Stimulated activated CD4-positive, alpha-beta T cell treated with anti-CD3 and anti-CD28 coated beads, Interleukin-1b, Interleukin-23, amount 100 ng/mL, for 48 hours (primary cell): Measurements from ENCODE around the gene AFF2.

Source experiments
- DNase-seq: peaks from one replicate; pipeline ENCODE4 v3.0.0-alpha.2; 2020

AFF2 gene

DNA sequence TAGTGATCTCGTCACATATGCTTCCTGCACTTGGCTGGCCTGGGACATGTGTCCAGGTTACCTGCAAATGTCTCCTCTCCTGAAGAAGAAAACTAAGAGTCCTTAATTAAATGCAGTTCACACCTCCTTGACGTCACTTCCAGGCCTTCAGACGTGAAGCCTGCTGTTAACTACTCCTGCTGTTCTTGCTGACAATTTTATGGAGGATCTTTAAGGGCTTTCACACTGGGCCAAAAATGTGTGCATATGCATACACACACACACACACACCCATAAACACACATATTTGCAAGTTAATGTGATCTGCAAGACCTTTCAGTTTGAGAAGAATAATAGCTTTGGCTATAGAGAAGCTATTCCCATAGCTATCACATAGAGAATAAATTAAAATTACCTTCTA lies 267.9 kb downstream of the AFF2 start:
- DNase-seq = no peak

DNA sequence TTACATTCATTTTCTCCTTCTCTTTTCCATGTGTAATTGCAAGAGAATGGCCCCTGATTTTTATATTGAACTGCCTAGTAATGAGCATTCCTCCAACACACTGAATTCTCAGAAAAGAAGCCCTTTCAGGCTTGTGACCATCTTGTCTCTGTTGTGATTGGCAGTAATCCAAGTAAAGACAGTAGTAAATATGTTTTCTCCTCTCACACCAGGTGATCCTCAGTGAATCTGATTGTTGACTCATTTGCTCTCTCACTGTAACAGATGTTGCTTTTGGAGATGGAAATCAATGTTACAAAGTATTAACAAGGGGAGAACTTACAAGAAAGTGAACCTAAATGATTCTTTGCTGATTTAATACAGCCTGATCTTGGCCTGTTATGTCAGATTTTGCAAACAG lies 271.0 kb downstream of the AFF2 start:
- DNase-seq = no peak

DNA sequence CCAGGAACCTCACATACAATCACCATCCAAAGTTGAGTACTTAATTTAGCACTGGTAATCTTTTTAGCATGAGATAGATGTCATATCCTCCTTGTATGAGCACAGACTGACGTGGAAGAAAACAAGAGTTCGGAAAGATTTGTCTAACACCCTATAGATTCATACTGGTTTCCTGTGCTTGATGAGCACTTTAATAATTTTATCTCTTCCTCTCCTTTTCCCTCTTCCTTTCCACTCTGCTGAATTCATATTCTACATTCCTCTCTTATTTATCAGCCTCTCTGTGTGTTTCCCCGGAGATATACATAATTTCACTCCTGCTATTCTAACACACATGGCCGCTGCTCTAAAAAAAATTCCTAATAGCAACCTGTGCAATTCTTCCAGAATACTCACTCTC lies 273.9 kb downstream of the AFF2 start:
- no peak for DNase-seq

DNA sequence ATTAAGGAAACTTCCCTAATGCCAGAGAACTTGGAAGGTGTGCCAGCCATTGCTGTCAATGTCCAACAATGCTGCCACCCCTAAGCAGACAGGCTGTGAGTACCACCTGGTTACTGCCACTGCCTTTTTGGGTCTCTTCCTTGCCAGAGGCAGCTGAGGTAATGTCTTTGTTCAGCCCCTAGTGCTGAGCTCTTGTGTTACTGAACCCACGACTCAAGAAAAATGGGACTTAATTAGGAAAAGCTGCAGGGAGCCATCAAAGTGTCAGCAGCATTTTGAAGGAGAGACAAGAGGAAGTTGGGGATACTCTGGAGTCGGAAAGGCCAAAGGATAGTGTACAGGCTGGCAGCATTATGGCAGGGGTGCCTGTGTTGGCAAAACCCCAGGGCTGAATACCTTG lies 283.7 kb downstream of the AFF2 start:
- DNase-seq = no peak

DNA sequence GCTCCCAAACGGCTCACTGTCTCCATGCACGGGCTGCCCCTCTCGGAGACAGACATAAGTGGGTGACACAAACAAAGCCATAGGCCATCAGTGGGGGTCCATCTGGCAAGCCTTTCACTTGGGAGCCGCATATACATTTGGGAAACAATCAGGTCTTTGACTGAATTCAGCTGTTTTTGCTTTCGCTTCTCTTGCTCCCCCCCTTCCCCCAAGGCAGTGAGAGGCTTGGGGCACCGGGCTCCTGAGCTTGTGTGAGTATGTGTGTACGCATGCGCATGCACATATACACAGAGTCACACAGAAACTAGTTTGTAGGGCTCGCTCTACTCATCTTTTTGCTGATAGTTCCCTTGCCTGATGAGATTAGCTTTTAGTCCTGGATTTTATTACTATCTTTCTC lies 284.4 kb downstream of the AFF2 start:
- DNase-seq = no peak

DNA sequence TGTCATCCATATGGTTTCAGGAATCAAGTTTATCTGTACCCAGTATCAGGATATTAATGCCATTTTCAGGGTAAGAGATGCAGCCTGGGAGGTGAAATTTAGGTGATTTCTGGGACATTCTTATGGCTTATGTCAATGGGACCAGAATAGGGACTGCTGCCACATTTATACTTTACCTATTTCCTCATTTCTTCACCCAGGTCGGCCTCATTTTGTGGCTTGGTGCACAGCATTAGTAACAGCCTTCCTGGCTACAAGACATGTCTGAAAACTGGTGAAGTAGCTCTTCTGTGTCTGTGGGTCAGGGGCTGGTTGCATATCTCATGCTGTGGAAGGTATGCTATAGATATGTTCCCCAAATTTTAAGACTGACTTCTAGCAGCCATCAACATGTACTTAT lies 284.8 kb downstream of the AFF2 start:
- no peak for DNase-seq

DNA sequence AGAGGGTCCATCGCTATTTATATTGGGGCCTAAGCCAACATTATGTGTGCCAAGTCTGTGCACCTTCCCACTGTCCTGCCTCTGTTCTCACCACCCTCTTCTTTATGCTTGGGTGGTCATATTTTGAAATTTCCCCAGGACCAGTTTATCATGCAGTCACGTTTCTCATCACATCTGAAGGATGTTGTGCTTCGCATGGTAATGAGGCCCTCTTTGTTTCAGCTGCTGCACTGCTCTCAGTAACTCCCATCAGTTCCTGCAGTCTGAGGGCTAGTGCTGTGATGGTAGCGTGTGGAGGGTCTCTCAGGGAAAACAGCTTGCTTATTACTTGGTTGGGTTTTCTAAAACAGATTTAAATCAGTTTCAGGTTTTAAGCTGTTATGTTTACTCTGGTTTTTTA lies 288.0 kb downstream of the AFF2 start:
- no peak for DNase-seq

DNA sequence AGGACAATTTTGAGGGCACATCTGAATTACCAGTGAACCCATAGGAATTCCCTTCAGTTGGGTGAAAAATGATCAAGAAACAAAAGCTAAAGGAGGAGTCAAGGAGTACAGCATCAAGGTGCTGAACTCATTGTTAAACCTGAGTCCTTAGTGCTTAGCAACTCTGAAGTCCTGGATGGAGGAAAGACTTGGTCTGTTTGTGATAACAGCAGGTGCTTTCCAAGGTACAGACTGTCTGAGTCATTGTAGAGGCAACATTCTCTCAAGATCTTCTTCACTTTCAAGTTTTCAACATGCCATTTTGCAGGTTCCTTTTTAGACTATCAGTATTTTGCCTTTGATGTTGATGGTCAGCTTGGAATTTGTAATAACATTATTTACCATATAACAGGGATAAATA lies 293.9 kb downstream of the AFF2 start:
- no peak for DNase-seq

DNA sequence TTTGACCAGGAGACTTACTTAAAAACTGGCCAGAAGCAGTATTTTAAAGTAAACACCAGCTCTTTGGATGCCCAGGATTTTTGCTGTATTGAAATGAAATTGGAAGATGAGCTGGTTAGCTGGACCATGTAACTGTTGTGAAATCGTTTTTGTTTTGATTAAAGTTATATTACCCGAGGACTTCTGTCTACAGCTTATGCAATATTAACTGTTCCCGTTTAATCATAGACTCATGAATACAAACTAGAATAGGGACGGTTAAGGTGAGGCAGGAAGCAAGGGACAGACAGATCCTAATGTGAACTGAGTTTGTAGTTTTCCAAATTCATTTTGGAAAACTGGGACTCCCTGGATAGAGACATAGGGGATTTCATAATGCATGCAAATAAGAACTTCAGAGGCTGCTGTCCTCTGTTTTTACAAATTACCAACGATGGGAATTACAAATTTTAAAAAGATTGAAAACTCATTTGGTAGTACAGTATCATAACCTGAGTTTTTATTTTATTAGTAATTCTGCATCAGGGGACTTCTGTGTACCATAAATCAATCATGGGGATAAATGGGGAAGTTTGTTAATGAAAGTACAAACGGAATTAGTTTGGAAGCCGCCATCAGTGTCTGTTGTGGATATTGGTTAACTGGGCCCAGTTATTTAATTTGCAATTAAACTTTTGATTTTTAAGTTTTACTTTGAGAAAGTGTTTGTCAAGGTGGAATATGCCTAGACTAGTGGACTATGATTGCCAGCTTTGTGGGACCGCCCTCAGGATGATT lies 304.4 kb downstream of the AFF2 start:
- no peak for DNase-seq

DNA sequence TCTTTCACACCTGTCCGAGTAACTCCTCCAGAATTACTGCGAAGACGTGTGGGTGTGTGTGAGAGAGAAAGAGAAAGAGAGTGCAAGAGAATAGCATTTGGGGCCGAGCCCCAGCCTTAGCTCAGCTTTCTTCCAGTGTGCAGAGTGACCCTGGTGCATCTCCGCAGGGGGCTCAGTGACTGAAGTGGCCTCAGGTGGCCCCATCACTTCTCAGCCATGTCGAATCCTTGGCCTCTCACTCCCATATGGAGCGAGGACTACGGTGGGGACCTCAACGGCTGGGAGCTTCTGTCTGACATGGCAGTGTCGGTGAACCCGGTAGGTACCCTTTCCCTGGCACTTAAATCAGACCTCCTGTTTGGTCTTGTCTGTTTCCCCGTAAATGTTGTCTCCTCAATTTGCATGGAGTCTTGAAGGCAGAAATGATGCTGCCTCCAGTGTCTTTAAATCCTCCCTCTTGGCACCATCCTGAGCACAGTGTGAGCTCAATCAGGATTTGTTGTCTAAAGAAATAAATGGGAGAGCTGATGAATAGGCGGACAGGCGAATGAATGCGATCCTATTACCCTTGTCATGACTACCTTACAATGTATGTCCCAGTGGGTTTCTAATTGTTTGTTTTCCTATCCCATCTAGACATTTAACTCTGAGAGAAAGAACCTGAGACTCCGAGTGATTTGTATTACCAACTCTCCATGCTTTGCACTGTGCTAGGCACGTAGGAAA lies 305.9 kb downstream of the AFF2 start:
- DNase-seq = no peak

DNA sequence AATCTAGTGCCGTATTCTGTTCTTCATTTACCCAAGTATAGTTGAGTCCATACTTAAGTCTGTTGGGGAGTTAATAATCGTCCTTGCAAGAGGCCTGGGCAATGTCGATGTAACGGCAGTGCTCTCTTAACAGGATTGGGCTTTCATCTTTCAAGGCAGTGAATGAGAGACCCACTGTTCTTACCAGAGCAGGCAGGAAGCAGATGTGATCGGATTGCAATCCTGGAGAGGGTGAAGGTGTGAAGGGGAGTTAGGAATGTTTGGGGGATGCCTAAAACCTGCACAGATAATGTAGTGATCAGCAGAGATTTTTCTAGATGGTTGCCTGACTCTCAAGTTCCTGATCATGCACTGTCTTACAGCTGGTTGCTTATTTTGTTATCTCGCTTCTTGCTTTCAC lies 308.4 kb downstream of the AFF2 start:
- DNase-seq = no peak

DNA sequence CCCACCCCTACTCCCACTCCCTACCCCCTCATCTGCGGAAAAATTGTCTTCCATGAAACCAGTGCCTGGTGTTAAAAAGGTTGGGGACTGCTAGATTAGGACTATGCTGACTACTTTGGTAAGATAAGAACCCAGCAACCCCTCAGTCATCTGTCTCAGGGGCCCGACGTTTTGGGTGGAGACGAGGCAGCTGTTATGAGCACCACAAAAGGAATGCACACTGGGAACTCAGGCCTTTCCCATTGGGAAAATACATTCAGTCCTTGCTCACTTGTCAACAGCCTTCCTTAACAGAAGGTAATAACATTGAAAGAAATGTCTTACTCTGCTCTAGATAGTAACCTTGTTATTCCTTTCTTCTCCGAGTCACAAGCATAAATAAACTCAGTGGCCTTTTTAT lies 310.8 kb downstream of the AFF2 start:
- no peak for DNase-seq

DNA sequence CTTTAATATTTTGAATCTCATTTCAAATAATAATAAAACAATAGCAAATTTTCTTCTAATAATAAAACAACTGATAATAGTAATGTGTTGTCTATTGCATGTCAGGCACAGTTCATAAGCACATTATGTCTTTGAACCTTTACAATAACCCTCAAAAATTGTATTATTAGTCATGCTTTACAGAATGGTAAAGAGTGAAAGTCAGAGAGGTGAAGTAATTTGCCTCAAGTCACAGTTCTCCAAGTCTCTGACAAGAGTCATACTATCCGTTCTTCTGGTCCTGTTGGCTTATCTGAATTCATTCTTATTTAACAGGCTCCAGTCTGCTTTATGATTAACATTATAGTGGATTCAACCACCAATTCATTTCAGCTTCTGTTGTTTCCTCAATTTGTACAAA lies 313.0 kb downstream of the AFF2 start:
- no peak for DNase-seq

DNA sequence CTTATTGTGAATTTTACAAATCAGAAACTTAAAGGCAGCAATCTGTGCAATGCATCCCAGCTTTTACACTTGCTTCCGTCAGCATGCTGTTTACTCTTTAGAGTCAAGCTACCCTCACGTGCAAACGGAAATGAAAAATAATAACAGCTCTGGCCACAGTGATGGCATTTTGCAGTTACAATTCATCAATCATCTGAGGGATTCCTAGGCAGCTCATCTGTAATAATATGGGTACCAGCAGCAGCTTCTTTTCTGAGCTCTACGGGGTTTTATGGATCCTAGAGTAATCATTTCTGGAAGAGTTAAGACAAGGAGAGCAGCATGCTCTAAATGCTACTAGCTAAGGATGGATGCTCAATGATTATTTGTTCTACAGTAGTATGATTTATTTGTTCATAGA lies 313.6 kb downstream of the AFF2 start:
- no peak for DNase-seq

DNA sequence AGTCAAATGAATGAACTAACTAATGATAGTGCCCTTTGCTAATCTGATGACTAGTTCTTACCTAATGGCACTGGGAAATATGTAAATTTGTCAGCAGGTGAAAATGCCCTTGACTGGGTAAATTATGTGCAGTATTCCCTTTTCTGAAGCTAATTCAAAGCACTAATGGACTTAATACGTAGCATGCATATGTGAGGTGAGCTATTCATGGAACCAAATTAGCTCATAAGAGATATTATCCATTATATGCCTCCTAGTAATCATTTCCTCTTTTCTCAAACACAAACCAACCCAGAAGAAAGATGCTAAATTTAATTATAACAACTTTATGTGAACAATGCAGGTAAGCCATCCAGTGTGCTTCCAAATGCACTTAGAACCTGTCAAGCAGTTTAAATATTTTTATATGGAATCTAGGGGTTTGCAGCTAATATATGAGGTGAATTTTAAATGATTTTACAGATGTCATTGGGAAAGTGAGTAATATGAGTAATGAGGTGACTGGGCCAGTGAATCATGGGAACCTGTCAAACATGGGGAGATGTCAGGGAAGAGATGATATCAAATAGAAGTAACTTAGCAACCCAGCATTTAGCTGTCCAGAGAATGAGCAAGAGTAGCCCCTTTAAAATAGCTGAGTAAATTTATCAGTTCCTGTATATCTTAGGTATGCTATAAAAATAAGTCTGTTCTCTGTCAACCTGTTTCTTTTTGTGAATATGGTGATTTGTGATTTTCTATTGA lies 315.0 kb downstream of the AFF2 start:
- DNase-seq = no peak

DNA sequence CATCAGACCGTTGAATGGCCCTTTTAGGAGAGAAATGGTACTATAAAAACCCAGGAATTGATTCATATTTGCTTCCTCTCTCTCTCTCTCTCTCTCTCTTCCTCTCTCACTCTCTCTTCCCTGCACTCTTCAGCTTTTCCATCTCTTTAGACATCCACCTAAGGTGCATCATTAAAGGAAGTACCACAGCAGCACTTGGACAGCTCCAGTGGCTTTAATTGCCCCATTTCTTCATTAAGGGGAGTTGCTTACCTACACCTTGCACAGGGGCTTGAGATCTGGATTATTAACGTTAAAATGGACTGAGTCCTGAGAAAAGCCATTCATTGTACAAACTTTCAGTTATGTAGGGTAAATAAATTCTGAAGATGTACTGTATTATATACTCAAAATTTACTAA lies 323.6 kb downstream of the AFF2 start:
- no peak for DNase-seq

DNA sequence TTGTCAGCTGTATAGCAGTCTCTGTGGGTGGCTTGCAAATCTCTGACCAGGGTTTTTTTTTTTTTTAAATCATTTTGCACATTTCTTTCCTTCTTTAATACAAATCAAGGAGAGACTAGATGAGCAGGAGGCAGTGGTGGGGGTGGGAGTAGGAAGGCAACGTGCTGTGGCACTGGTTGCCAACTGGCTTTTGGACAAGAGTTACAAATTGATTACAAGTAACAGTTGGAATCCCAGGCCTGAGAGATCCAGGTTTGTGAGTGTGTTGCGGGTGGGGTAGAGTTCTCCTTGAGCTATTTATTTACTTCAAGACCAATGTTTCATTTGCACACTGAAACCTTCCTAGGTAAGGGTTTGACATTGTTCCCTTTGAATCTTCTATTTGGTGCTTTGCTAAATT lies 325.3 kb downstream of the AFF2 start:
- no peak for DNase-seq

DNA sequence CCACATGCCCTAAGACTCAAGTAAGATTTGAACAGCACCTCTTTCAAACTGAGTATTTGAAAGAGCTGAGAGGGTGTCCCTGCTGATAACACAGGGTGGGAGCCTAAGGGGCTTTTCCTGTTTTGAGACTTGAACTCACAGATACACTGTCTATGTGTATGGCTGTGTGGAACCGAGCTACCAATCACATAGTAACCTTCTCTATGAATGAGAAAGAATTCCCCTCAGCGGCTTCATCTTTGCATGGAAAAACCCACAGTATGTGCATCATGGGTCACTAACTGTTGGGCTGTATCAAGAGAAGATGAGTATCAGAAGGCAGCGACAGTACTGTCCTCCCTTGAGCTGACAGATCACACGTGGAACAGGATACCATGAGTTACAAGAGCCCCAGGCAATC lies 336.3 kb downstream of the AFF2 start:
- DNase-seq = no peak

DNA sequence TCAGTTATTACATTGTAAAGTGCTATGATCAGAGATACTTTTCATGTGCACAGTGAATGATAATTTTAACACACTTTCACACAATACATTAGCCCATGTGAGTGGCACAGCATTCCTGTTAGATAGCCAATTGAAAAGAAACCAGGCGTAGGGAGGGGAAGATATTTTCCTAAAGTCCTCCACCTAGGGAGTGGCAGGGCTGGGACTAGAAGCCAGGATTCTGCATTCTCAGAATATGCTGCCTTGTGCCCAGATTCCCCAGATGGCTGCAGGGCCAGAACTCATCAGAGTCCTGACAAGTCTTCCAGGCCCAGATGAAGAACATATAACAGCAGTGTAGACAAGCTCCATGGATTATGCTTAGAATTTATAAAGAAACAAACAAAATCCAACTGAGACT lies 350.2 kb downstream of the AFF2 start:
- DNase-seq = no peak

DNA sequence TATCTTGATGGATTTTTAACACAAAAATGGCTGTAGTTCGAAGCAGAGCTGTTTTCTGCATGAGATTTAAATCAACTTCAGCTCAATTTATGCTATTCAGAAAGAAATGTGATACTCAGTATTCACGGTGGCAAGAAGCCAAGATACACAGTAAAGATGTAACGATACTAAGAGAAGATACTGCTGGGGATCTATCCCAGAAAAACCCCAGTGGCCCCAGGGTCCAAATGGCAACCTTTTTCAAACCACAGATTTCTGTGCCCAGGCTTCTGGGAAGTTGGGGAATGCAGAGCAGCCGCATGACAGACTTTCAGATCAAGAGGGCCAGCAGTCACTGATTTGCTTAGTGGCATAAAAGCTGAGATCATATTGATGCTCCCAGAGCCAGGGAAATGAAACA lies 353.9 kb downstream of the AFF2 start:
- no peak for DNase-seq

DNA sequence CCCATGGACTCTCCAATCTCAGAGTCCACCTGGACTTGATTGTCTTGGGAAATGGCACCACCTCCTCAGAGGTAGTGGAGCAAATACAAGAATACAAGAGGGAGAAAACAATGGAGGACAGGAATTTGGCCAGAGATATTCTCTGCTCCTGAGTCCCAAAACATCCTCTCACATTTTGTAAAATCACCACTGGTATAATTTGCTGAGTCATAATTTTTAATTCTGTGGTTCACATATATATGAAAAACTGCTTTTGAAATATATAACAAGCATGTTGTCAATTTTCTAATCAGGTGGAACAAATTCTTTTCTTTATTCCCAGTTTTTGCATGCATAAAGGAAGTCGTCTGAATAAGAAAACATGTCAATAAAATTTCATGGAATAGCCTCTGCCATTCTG lies 356.1 kb downstream of the AFF2 start:
- DNase-seq = no peak

DNA sequence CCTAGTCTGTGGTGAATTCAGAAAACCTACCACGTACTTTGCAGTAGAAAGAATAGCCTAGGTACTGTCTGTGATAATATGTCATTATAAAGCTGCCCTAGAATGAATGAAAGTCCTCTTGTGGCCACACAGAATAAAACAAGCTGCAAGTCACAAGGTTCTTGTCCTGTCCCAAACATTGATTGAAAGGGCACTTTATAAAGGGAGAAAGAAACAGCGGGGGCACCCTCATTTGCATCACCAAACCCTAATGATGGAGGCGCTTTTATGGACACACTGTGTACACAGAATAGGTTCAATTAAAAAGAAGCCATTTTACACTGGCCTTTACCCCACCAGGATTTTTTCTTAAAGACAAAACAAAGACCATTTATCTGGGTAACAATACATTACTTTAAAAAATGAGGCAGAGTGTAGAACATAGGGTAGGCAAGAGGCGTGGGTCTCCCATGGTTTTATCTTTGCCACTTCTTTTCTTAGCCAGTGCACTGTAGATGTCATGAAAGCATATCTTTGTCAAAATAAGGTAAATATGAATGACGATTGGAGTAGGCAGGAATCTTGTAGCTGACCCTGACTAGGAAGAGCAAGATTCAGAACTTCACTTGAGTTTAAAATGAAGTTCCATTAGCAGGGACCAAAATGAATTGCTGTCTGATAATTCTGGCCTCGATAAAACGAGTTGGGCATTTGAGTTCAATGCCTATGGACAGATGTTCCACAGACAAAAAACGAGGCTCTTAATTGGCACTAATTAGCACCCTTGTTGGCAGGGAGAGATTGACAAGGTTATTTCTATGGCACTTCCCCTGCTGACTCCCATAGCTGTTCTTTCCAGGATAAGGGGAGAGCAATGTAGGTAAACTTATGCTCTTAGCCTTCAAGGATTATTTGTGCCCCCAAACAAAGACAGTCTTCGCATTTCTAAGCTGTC lies 365.1 kb downstream of the AFF2 start:
- DNase-seq = no peak

DNA sequence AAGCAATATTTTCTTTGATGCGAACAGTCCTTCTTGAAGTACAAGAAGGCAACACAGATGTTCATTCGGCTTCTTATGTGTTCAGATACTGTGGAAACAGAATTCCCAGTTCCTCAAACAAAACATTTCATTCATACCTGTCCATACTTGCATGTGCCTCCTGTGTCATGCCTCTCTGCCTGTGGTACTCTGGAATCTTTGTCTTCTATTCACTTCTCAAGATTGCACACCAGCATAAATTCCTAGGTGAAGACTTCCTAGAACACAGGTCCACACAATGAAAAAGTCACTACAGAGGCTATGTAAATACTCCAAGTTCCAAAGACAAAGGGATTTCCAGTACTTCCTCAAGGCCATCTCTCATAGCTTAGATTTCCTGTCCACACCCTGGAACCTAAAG lies 367.2 kb downstream of the AFF2 start:
- no peak for DNase-seq
